H1 (cell line): ENCODE data around the gene USP12. TPM values are rescaled to one million over a fixed set of nuclear protein-coding genes. Genes with fewer than 3 reads are reported as not detected.

Experiments
- CEBPB ChIP-seq: IDR thresholded peaks from 2 replicates; pipeline ENCODE4 v1.6.1; 2012; ENCODE audit warnings: low read depth, low read length
- CTBP2 ChIP-seq: IDR thresholded peaks from 2 replicates; pipeline ENCODE4 v1.7.0; 2011; ENCODE audit warnings: borderline replicate concordance, mild to moderate bottlenecking, moderate library complexity, mixed read lengths, low read length; ENCODE audit not compliant: insufficient read depth, insufficient read length
- EP300 ChIP-seq, 2 experiments: IDR thresholded peaks; 1 replicate in 1 of 2; 2 replicates in 1 of 2; pipeline ENCODE4 v1.6.1; 2011 to 2012; ENCODE audit warnings: low read depth in 2 of 2, low read length in 2 of 2, mild to moderate bottlenecking in 2 of 2, borderline replicate concordance in 1 of 2, inconsistent platforms in 1 of 2, moderate library complexity in 1 of 2
- GABPA ChIP-seq: IDR thresholded peaks from 2 replicates; pipeline ENCODE4 v1.6.1; 2011; ENCODE audit warnings: mild to moderate bottlenecking, low read length, moderate library complexity, borderline replicate concordance; ENCODE audit not compliant: insufficient read depth
- GTF2F1 ChIP-seq: IDR thresholded peaks from 2 replicates; pipeline ENCODE4 v1.6.1; 2012; ENCODE audit warnings: low read depth, low read length, improper control_type of control experiment, borderline replicate concordance
- PHF8 ChIP-seq: fragments of 200-600 bp; sonication (generic); conservative IDR thresholded peaks from 2 replicates; pipeline ENCODE4 v1.7.1; 2012; ENCODE audit warnings: low read depth, mild to moderate bottlenecking, inconsistent platforms, low read length, moderate library complexity
- SP2 ChIP-seq: IDR thresholded peaks from 2 replicates; pipeline ENCODE4 v1.6.1; 2012; ENCODE audit warnings: mild to moderate bottlenecking, low read length, inconsistent platforms
- SUZ12 ChIP-seq: fragments of 200-600 bp; sonication (generic); IDR thresholded peaks from 2 replicates; pipeline ENCODE4 v1.6.1; 2012; ENCODE audit warnings: mild to moderate bottlenecking, inconsistent platforms, low read length, moderate library complexity, mixed read lengths
- polyA plus RNA-seq, 7 experiments: library from polyadenylated mRNA; depleted of rRNA in 3 of 7; stranded (reverse) in 5 of 7; unstranded in 2 of 7; fragments of >200 nt in 5 of 7; fragments of 200-250 nt in 2 of 7; gene quantifications; 1 replicate in 5 of 7; 2 replicates in 1 of 7; 4 replicates in 1 of 7; pipeline versions ENCODE4 v1.2.1 to v1.2.3, GENCODE V29; 2011 to 2013; ENCODE audit warnings: missing spikeins in 2 of 7, mixed read lengths in 2 of 7
- total RNA-seq: library from RNA; stranded (reverse); fragmentation: NEBNext Ultra II Directional; extraction: Animal tissue kit (Norgen Biotek cat#: 25700); gene quantifications from 2 replicates; pipeline ENCODE4 v1.2.1, GENCODE V29; 2021
- TF ChIP-seq, protein P1 (sequence below): IDR thresholded peaks from 2 replicates; pipeline ENCODE4 v1.6.1; 2012; ENCODE audit warnings: inconsistent platforms
- TF ChIP-seq, protein P2 (sequence below): IDR thresholded peaks from 2 replicates; pipeline ENCODE4 v1.6.1; 2012; ENCODE audit warnings: inconsistent platforms

The USP12 gene
- total and polyA plus RNA-seq, 2 of the 8 experiments (the other 6 are each of a cell fraction or from before 2014, with no cell fraction given): 4.0 to 30.0 TPM

DNA sequence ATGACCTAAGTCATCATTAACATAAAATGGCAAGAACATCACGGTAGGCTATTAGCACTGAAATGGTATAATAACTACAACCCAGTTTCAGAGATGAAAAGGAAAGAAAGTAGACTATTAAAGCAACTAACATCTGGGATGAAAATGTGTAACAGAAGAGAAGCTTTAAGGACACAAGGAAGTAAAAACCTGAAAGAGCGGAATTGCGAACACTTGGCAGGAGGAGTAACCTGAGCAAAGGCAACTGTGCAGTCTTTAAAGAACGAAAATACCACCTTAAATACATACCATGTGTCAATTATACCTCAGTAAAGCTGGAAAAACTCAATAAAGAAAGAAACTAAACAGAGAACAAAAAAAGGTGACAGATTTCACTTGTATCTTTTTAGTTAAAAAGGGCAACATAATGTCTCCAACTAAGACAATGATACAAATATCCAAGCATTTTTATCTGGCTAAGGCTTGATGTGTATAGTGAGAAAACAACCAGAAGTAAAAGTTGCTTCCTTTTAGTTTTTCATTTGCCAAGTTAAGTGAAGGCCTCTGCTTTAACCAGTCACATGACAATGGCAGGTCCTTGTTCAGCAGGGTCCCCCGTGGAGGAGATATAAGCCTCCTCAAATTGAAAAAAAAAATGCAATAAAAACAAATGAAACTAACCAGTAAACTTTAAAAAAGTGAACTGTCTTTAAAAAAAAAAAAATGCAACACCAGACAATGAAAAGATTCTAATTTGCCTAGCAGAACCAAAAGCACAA lies 11.6 kb downstream of the USP12 start (continued):
- no peak for TF ChIP-seq CTBP2
- TF ChIP-seq, protein P1, sequence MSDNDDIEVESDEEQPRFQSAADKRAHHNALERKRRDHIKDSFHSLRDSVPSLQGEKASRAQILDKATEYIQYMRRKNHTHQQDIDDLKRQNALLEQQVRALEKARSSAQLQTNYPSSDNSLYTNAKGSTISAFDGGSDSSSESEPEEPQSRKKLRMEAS: no peak
- TF ChIP-seq EP300 (IDR thresholded peaks at IDR 0.05; ENCODE audit: borderline replicate concordance in 1 of 2, low read depth in 2 of 2, low read length in 2 of 2): no peak
- TF ChIP-seq GTF2F1: no peak
- TF ChIP-seq SP2: no peak
- TF ChIP-seq GABPA: no peak
- TF ChIP-seq, protein P2, sequence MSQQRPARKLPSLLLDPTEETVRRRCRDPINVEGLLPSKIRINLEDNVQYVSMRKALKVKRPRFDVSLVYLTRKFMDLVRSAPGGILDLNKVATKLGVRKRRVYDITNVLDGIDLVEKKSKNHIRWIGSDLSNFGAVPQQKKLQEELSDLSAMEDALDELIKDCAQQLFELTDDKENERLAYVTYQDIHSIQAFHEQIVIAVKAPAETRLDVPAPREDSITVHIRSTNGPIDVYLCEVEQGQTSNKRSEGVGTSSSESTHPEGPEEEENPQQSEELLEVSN: no peak
- no peak for TF ChIP-seq SUZ12
- TF ChIP-seq CEBPB: no peak
- no peak for TF ChIP-seq PHF8
